ENCODE measurements around the gene DDX51. TPM values are rescaled to one million over a fixed set of nuclear protein-coding genes. Genes with fewer than 3 reads are reported as not detected.

DDX51 gene
- total and polyA plus RNA-seq, 4 donors: 2.5 to 7.5 (median 5.5) TPM

DNA sequence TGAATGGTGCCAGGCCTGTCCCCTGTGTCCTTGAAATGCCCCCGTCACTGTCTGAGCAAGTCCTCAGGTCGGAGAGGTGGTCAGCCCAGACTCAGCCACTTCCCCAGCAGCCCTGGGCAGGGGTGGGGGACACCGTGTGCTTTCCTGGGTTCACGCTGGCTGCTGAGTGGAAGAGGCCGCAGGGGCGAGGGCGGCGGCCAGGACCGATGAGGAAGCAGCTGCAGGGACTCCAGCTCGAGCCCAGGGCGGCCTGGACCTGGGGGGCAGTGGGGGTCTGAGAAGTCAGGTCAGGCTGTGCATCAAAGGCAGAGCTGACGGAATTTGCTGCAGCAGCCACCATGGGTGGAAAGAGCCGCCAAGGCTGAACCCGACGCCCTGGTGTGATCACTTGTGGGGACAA is 28.5 kb upstream of the DDX51 start:
- TF ChIP-seq HNF4A (conservative IDR thresholded peaks at IDR 0.05) (no peak), TAF1 (conservative IDR thresholded peaks at IDR 0.05) (no peak), GABPA (IDR thresholded peaks at IDR 0.05 in 1 of 2, conservative IDR thresholded peaks at IDR 0.05 in 1 of 2) (no peak), RAD21 (IDR thresholded peaks at IDR 0.05) (no peak), SP1 (IDR thresholded peaks at IDR 0.05) (no peak), FOXA2 (IDR thresholded peaks at IDR 0.05) (no peak)
- TF ChIP-seq, protein P1, sequence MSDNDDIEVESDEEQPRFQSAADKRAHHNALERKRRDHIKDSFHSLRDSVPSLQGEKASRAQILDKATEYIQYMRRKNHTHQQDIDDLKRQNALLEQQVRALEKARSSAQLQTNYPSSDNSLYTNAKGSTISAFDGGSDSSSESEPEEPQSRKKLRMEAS (IDR thresholded peaks at IDR 0.05): no peak
- TF ChIP-seq, protein P2, sequence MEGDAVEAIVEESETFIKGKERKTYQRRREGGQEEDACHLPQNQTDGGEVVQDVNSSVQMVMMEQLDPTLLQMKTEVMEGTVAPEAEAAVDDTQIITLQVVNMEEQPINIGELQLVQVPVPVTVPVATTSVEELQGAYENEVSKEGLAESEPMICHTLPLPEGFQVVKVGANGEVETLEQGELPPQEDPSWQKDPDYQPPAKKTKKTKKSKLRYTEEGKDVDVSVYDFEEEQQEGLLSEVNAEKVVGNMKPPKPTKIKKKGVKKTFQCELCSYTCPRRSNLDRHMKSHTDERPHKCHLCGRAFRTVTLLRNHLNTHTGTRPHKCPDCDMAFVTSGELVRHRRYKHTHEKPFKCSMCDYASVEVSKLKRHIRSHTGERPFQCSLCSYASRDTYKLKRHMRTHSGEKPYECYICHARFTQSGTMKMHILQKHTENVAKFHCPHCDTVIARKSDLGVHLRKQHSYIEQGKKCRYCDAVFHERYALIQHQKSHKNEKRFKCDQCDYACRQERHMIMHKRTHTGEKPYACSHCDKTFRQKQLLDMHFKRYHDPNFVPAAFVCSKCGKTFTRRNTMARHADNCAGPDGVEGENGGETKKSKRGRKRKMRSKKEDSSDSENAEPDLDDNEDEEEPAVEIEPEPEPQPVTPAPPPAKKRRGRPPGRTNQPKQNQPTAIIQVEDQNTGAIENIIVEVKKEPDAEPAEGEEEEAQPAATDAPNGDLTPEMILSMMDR (IDR thresholded peaks at IDR 0.05; ENCODE audit: low read depth, low read length, missing input control): no peak
- Histone ChIP-seq H3K27ac (ENCODE audit: low read depth in 1 of 2, low read length in 2 of 2) (no peak overlapping the region), H3K9me3 (ENCODE audit: control insufficient read depth in 4 of 4, low read length in 3 of 4) (no peaks in the 10 kb centered on the region), H3K36me3 (ENCODE audit: control insufficient read depth in 4 of 4, insufficient read depth in 3 of 4, low read depth in 1 of 4, low read length in 3 of 4) (no peaks in the 10 kb centered on the region), H3K4me1 (ENCODE audit: control insufficient read depth in 4 of 4, insufficient read depth in 4 of 4, low read length in 3 of 4) (no peaks in the 10 kb centered on the region), H3K4me3 (ENCODE audit: low read depth in 1 of 3, low read length in 3 of 3) (no peak overlapping the region), H3K9ac (ENCODE audit: low read depth in 1 of 2, low read length in 2 of 2) (no peak overlapping the region), H3K27me3 (ENCODE audit: control insufficient read depth in 4 of 4, insufficient read depth in 4 of 4, low read length in 3 of 4) (peaks cover 0 to 10% (median 0%) of the 10 kb centered on the region in 4 donors)
- DNase-seq (ENCODE audit: low spot score): no peak
- 63% methylated on average over 15 of the region's 15 CpGs for WGBS

DNA sequence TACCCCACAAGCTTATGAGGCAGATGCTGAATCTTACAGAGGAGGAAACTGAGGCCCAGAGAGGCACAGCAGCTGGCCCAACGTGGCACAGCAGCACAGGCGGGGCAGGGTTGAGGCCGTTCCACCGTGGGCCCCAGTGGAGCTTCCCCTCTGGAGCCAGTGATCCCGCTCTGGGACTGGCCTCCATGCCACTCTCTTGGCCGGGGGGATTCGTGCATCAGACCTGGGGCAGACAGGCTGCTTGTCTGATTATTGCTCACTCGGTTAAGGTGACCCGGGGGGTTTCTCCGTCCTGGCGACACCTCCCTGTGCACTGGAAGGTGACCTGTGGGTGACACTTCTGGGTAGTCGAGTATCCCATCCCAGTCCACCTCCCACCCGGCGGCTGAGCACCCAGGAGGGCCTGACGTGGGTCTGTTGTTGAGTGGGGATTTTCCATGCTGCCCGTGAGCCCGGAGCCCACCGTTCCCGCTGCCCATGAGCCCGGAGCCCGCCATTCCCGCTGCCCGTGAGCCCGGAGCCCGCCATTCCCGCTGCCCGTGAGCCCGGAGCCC is 27.9 kb upstream of the DDX51 start:
- Histone ChIP-seq H3K9ac (ENCODE audit: low read depth in 1 of 2, low read length in 2 of 2) (no peak overlapping the region), H3K9me3 (ENCODE audit: control insufficient read depth in 4 of 4, low read length in 3 of 4) (no peaks in the 10 kb centered on the region)
- DNase-seq (ENCODE audit: low spot score): no peak

More for the DNA sequence above, 27.9 kb upstream of the DDX51 start:
- H3K27ac ChIP-seq (ENCODE audit: low read depth in 1 of 2, low read length in 2 of 2): no peak overlapping the region
- no peaks in the 10 kb centered on the region for H3K4me1 ChIP-seq (ENCODE audit: control insufficient read depth in 4 of 4, insufficient read depth in 4 of 4, low read length in 3 of 4)
- TF ChIP-seq, protein P3, sequence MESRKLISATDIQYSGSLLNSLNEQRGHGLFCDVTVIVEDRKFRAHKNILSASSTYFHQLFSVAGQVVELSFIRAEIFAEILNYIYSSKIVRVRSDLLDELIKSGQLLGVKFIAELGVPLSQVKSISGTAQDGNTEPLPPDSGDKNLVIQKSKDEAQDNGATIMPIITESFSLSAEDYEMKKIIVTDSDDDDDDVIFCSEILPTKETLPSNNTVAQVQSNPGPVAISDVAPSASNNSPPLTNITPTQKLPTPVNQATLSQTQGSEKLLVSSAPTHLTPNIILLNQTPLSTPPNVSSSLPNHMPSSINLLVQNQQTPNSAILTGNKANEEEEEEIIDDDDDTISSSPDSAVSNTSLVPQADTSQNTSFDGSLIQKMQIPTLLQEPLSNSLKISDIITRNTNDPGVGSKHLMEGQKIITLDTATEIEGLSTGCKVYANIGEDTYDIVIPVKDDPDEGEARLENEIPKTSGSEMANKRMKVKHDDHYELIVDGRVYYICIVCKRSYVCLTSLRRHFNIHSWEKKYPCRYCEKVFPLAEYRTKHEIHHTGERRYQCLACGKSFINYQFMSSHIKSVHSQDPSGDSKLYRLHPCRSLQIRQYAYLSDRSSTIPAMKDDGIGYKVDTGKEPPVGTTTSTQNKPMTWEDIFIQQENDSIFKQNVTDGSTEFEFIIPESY (IDR thresholded peaks at IDR 0.05): no peak
- TF ChIP-seq SP1 (IDR thresholded peaks at IDR 0.05): no peak
- no peak for TF ChIP-seq EGR1 (IDR thresholded peaks at IDR 0.05; ENCODE audit: low read depth in 2 of 2)
- no peak for TF ChIP-seq TAF1 (conservative IDR thresholded peaks at IDR 0.05)
- TF ChIP-seq, protein P4, sequence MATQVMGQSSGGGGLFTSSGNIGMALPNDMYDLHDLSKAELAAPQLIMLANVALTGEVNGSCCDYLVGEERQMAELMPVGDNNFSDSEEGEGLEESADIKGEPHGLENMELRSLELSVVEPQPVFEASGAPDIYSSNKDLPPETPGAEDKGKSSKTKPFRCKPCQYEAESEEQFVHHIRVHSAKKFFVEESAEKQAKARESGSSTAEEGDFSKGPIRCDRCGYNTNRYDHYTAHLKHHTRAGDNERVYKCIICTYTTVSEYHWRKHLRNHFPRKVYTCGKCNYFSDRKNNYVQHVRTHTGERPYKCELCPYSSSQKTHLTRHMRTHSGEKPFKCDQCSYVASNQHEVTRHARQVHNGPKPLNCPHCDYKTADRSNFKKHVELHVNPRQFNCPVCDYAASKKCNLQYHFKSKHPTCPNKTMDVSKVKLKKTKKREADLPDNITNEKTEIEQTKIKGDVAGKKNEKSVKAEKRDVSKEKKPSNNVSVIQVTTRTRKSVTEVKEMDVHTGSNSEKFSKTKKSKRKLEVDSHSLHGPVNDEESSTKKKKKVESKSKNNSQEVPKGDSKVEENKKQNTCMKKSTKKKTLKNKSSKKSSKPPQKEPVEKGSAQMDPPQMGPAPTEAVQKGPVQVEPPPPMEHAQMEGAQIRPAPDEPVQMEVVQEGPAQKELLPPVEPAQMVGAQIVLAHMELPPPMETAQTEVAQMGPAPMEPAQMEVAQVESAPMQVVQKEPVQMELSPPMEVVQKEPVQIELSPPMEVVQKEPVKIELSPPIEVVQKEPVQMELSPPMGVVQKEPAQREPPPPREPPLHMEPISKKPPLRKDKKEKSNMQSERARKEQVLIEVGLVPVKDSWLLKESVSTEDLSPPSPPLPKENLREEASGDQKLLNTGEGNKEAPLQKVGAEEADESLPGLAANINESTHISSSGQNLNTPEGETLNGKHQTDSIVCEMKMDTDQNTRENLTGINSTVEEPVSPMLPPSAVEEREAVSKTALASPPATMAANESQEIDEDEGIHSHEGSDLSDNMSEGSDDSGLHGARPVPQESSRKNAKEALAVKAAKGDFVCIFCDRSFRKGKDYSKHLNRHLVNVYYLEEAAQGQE (IDR thresholded peaks at IDR 0.05): no peak
- no peak for TF ChIP-seq GABPA (IDR thresholded peaks at IDR 0.05 in 1 of 2, conservative IDR thresholded peaks at IDR 0.05 in 1 of 2)
- TF ChIP-seq YY1 (IDR thresholded peaks at IDR 0.05): no peak
- TF ChIP-seq, protein P5, sequence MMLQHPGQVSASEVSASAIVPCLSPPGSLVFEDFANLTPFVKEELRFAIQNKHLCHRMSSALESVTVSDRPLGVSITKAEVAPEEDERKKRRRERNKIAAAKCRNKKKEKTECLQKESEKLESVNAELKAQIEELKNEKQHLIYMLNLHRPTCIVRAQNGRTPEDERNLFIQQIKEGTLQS (IDR thresholded peaks at IDR 0.05): no peak
- no peak for TF ChIP-seq HNF4A (conservative IDR thresholded peaks at IDR 0.05)
- TF ChIP-seq FOXA2 (IDR thresholded peaks at IDR 0.05): no peak
- TF ChIP-seq, protein P2 (IDR thresholded peaks at IDR 0.05; ENCODE audit: low read depth, low read length, missing input control): no peak
- no peak overlapping the region for H3K4me3 ChIP-seq (ENCODE audit: low read depth in 1 of 3, low read length in 3 of 3)
- 79% methylated on average over 28 of the region's 28 CpGs for WGBS
- peaks cover 0 to 10% (median 0%) of the 10 kb centered on the region in 4 donors for H3K27me3 ChIP-seq (ENCODE audit: control insufficient read depth in 4 of 4, insufficient read depth in 4 of 4, low read length in 3 of 4)
- H3K36me3 ChIP-seq (ENCODE audit: control insufficient read depth in 4 of 4, insufficient read depth in 3 of 4, low read depth in 1 of 4, low read length in 3 of 4): no peaks in the 10 kb centered on the region

Data from liver (tissue), 9 donors.